Heart left ventricle (tissue), 16 donors: ENCODE measurements around the gene ADGRG6. TPM values are rescaled to one million over a fixed set of nuclear protein-coding genes. Genes with fewer than 3 reads are reported as not detected.

Experiments
- ATAC-seq, 4 donors: fragments of 200-7000 bp; cut with Tn5 transposase; one replicate each; pipeline ENCODE4 v1.9.1; 2020 to 2022; ENCODE audit warnings: moderate library complexity in 4 of 4, mild to moderate bottlenecking in 3 of 4, moderate number of reproducible peaks in 1 of 4
- DNase-seq, 5 donors: peaks; one replicate each; pipeline ENCODE4 v3.0.0-alpha.2; 2020
- H3K27ac ChIP-seq, 12 donors: fragments of 200-600 bp; sonication (generic) in 4 of 12; one replicate each; pipeline versions ENCODE4 v1.5.0 to v1.8.0; 2016 to 2022; ENCODE audit warnings: mild to moderate bottlenecking in 2 of 12
- H3K27me3 ChIP-seq, 9 donors: fragments of 200-600 bp; sonication (generic) in 2 of 9; one replicate each; pipeline versions ENCODE4 v1.5.1 to v1.8.0; 2016 to 2022; ENCODE audit warnings: mild to moderate bottlenecking in 3 of 9
- H3K36me3 ChIP-seq, 9 donors: fragments of 200-600 bp; sonication (generic) in 2 of 9; one replicate each; pipeline versions ENCODE4 v1.5.0 to v1.8.0; 2018 to 2022; ENCODE audit warnings: mild to moderate bottlenecking in 2 of 9
- H3K4me1 ChIP-seq, 12 donors: fragments of 200-600 bp; sonication (generic) in 4 of 12; one replicate each; pipeline versions ENCODE4 v1.5.0 to v1.8.0; 2016 to 2022; ENCODE audit warnings: mild to moderate bottlenecking in 3 of 12
- H3K4me3 ChIP-seq, 12 donors: fragments of 200-600 bp; sonication (generic) in 4 of 12; one replicate each; pipeline versions ENCODE4 v1.5.0 to v1.8.0; 2017 to 2022; ENCODE audit warnings: mild to moderate bottlenecking in 9 of 12, moderate library complexity in 4 of 12
- H3K9me3 ChIP-seq, 12 donors: fragments of 200-600 bp; sonication (generic) in 4 of 12; one replicate each; pipeline versions ENCODE4 v1.5.0 to v1.8.0; 2016 to 2022; ENCODE audit warnings: mild to moderate bottlenecking in 1 of 12
- CTCF ChIP-seq, 12 donors: fragments of 200-600 bp; sonication (generic) in 4 of 12; IDR thresholded peaks; one replicate each; pipeline versions ENCODE4 v1.5.0 to v1.8.0; 2018 to 2022; ENCODE audit warnings: antibody characterized with exemption in 12 of 12, mild to moderate bottlenecking in 5 of 12
- POLR2A ChIP-seq, 2 donors: fragments of 450-650 bp; IDR thresholded peaks; one replicate each; pipeline ENCODE4 v1.6.1; 2017; ENCODE audit warnings: antibody characterized with exemption in 2 of 2, mild to moderate bottlenecking in 2 of 2, moderate library complexity in 2 of 2
- WGBS, 4 donors: extraction: QIAGEN DNeasy Blood & Tissue Kit in 2 of 4; methylation state at CpG; one replicate each; pipeline versions ENCODE4 v1.1.5 to v1.1.7; 2013 to 2018; 5-methylcytosine and 5-hydroxymethylcytosine counted together
- intact Hi-C, 10 donors: fragments of 100-400 bp; cut with DNase I; formaldehyde crosslinking; loops; one replicate each; pipeline versions ENCODE4 v1.11.1 to v1.14.2; 2022
- polyA plus RNA-seq, 2 donors: library from polyadenylated mRNA; stranded (reverse); fragments of 200-250 nt; gene quantifications; one replicate each; pipeline ENCODE4 v1.2.3, GENCODE V29; 2013
- total RNA-seq, 9 donors: library from RNA; depleted of rRNA in 2 of 9; stranded (reverse); fragments of >200 nt in 2 of 9; fragmentation: NEBNext Ultra II Directional in 3 of 9; extraction: Animal tissue kit (Norgen Biotek cat#: 25700) in 3 of 9; gene quantifications; one replicate each; pipeline versions ENCODE4 v1.1.0 to v1.2.4, GENCODE V29; 2016 to 2023
- donor health status: ischemic (EF 13 %, LVEDD 7.1; RV severe dilation, severe dysfunction).
- donor health status: healthy with polysubstance abuse.
- donor health status: DM: no; HTN: yes; CAD: no.
- donor health status: DM: no; HTN: no; CAD: no.
- donor health status: ischemic (EF 25% LVEDD 6.9; RV normal size, moderate dysfunction).
- donor health status: ischemic (EF 25% LVEDD 5.7; RV mildly dilated, moderate dysfunction).
- donor health status: healthy.
- donor health status: DM: yes; HTN: yes; CAD: no.
- donor health status: ischemic (EF 35%, LVEDD 5.7; RV mildly dilated, moderate dysfunction).
- donor health status: nonischemic (EF 11% LVEDD 7.7; RV severe dilation, severe dysfunction).
- donor health status: DM: yes; HTN: yes; CAD: no.
- donor health status: PGD.
- donor health status: ischemic (EF 29% LVEDD 5.4; RV normal size, mild dysfunction).
- donor health status: nonischemic (EF 23%, LVEDD 6.1; RV moderate dilation, normal function).

ADGRG6 gene
- total and polyA plus RNA-seq, 11 donors, result 0.61 to 10.5 (median 2.0) TPM

GRCh38 chr6:142321451-142321850 lies 19.6 kb downstream of the ADGRG6 start:
- no peak overlapping the region for H3K4me3 ChIP-seq
- ATAC-seq, result no peak

GRCh38 chr6:142322066-142322465 lies 20.3 kb downstream of the ADGRG6 start:
- no peaks in the 10 kb centered on the region for H3K36me3 ChIP-seq
- H3K27ac ChIP-seq, result no peak overlapping the region
- ATAC-seq (no peak), DNase-seq (no peak)
- H3K4me3 ChIP-seq, result no peak overlapping the region
- intact Hi-C loops, result no loop called here
- peaks cover 0 to 4% (median 0%) of the 10 kb centered on the region in 12 donors for H3K4me1 ChIP-seq
- no peaks in the 10 kb centered on the region for H3K27me3 ChIP-seq
- H3K9me3 ChIP-seq, result no peaks in the 10 kb centered on the region
- WGBS, 4 donors, result 94 to 98% (median 97%) methylated on average over 5 of the region's 5 CpGs
- TF ChIP-seq POLR2A (IDR thresholded peaks at IDR 0.05) (no peak), CTCF (IDR thresholded peaks at IDR 0.05) (no peak)

More at GRCh38 chr6:142321451-142321850, 19.6 kb downstream of the ADGRG6 start:
- Histone ChIP-seq H3K4me1 (peaks cover 0 to under 1% (median 0%) of the 10 kb centered on the region in 12 donors), H3K27ac (no peak overlapping the region), H3K36me3 (no peaks in the 10 kb centered on the region), H3K9me3 (no peaks in the 10 kb centered on the region), H3K27me3 (no peaks in the 10 kb centered on the region)
- intact Hi-C loops, result no loop called here
- 64 to 72% (median 68%) methylated on average over 3 of the region's 3 CpGs for WGBS, 4 donors
- TF ChIP-seq CTCF (IDR thresholded peaks at IDR 0.05), result no peak
- TF ChIP-seq POLR2A (IDR thresholded peaks at IDR 0.05), result no peak
- DNase-seq, result no peak

GRCh38 chr6:142322504-142323198 lies 20.8 kb downstream of the ADGRG6 start:
- intact Hi-C loops, result no loop called here
- Histone ChIP-seq H3K9me3 (no peaks in the 10 kb centered on the region), H3K27me3 (no peaks in the 10 kb centered on the region), H3K36me3 (no peaks in the 10 kb centered on the region), H3K27ac (no peak overlapping the region), H3K4me3 (no peak overlapping the region), H3K4me1 (peaks cover 0 to 8% (median 0%) of the 10 kb centered on the region in 12 donors)
- DNase-seq (no peak), ATAC-seq (no peak)
- TF ChIP-seq CTCF (IDR thresholded peaks at IDR 0.05), result no peak
- TF ChIP-seq POLR2A (IDR thresholded peaks at IDR 0.05), result no peak

- DNase-seq (no peak), ATAC-seq (no peak)
- Histone ChIP-seq H3K27me3 (no peaks in the 10 kb centered on the region), H3K4me3 (no peak overlapping the region), H3K9me3 (no peaks in the 10 kb centered on the region), H3K4me1 (peaks cover 0 to 8% (median 0%) of the 10 kb centered on the region in 12 donors), H3K36me3 (no peaks in the 10 kb centered on the region), H3K27ac (no peak overlapping the region)
- intact Hi-C loops, result no loop called here
- TF ChIP-seq CTCF (IDR thresholded peaks at IDR 0.05) (no peak), POLR2A (IDR thresholded peaks at IDR 0.05) (no peak)
- WGBS, 4 donors, result 90 to 96% (median 93%) methylated on average over 6 of the region's 6 CpGs
These were observed 21.6 kb downstream of the ADGRG6 start for GRCh38 chr6:142323377-142323776.
